Transverse colon (tissue), 3 donors: ENCODE data around the gene PRPF19.

Source experiments
- POLR2A ChIP-seq: fragments of 450-650 bp; IDR thresholded peaks from one replicate; pipeline ENCODE4 v1.6.1; 2016; ENCODE audit warnings: antibody characterized with exemption, mild to moderate bottlenecking, moderate library complexity
- TF ChIP-seq, protein P1 (sequence below), 5 experiments: fragments of 200-600 bp in 3 of 5; fragments of 450-650 bp in 2 of 5; sonication (generic) in 3 of 5; IDR thresholded peaks; 1 replicate in 2 of 5; 2 replicates in 3 of 5; pipeline ENCODE4 v1.5.1; 2016 to 2017; ENCODE audit warnings: antibody characterized with exemption in 5 of 5, inconsistent platforms in 3 of 5, mild to moderate bottlenecking in 2 of 5, moderate library complexity in 1 of 5

DNA sequence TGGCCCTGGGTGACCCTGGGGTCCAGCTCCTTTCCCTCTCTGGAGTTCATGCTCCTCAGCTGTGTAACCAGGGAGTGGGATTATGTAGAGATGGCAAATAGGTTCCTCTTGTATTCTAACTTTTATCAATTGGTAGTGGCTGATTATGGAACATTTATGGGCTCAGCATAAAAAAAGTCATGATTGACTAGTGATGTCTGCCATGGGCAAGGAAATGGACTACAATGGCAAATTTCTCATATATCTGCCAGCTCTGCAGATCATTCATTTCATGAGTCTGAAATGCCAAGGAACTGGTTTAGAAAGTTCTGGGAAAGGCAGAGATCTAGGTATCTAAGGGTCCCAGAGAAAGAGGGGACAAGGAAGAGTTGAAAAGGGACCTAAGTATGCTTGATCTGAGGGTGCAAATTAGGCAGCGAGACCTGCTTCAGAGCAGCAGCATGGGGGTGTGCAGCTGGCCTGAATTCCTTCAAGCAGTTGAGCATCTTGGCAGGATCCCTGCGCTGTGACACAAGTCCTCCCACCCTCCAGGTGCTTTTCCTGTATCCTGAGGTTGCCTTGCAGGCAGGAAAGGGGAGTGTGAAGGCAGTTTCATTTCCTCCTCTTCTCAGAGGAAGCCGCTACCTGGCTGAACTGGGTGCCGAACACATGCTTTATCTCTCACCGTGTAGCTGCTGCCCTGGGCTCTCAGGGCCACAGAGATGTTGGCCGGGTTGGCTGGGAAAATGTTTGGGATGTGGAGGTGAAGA is 35.2 kb upstream of the PRPF19 start:
- TF ChIP-seq, protein P1, sequence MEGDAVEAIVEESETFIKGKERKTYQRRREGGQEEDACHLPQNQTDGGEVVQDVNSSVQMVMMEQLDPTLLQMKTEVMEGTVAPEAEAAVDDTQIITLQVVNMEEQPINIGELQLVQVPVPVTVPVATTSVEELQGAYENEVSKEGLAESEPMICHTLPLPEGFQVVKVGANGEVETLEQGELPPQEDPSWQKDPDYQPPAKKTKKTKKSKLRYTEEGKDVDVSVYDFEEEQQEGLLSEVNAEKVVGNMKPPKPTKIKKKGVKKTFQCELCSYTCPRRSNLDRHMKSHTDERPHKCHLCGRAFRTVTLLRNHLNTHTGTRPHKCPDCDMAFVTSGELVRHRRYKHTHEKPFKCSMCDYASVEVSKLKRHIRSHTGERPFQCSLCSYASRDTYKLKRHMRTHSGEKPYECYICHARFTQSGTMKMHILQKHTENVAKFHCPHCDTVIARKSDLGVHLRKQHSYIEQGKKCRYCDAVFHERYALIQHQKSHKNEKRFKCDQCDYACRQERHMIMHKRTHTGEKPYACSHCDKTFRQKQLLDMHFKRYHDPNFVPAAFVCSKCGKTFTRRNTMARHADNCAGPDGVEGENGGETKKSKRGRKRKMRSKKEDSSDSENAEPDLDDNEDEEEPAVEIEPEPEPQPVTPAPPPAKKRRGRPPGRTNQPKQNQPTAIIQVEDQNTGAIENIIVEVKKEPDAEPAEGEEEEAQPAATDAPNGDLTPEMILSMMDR (IDR thresholded peaks at IDR 0.05): no peak
- TF ChIP-seq POLR2A: no peak
